A549 (cell line): ENCODE measurements around the gene LDAF1. TPM values are rescaled to one million over a fixed set of nuclear protein-coding genes. Genes with fewer than 3 reads are reported as not detected.

ENCODE experiments used
- ATAC-seq, 2 experiments: fragments of 200-7000 bp in 1 of 2; fragments of >200 bp in 1 of 2; cut with Nextera tagmentation in 1 of 2; cut with Tn5 transposase in 1 of 2; 3 replicates each; pipeline versions ENCODE4 v1.8.0 to v1.9.1; 2018 to 2020; ENCODE audit warnings: mild to moderate bottlenecking in 1 of 2, moderate library complexity in 1 of 2
- CTCF ChIA-PET: fragments of 300-600 bp; sonication (Branson Sonifier 250); formaldehyde crosslinking; extraction: SDS; loops from one replicate; lab custom pipeline; 2021; ENCODE audit warnings: antibody characterized with exemption, inconsistent platforms; lab: Yijun Ruan, JAX
- POLR2A ChIA-PET: fragments of 350-600 bp; formaldehyde crosslinking; extraction: SDS; loops from one replicate; lab custom pipeline; 2021; ENCODE audit warnings: antibody characterized with exemption, inconsistent platforms; lab: Yijun Ruan, JAX
- DNase-seq, 2 experiments: peaks; one replicate each; pipeline versions ENCODE4 v3.0.0 to v3.0.0-alpha.2; 2011 to 2016; ENCODE audit warnings: low read depth in 1 of 2, low spot score in 1 of 2
- FAIRE-seq: peaks from 2 replicates; lab custom pipeline; 2011; peaks lifted over from hg19 to GRCh38; lab: Jason Lieb, UNC
- H3K27ac ChIP-seq, 2 experiments: fragments of >200 bp; sonication (Bioruptor Twin); formaldehyde crosslinking; 3 replicates each; pipeline ENCODE4 v1.5.1; 2016 to 2017
- H3K4me1 ChIP-seq: fragments of >200 bp; sonication (Bioruptor Twin); formaldehyde crosslinking; 3 replicates; pipeline ENCODE4 v1.6.1; 2016
- H3K4me2 ChIP-seq: fragments of >200 bp; sonication (Bioruptor Twin); formaldehyde crosslinking; 3 replicates; pipeline ENCODE4 v1.6.1; 2016
- H3K4me3 ChIP-seq: fragments of >200 bp; sonication (Bioruptor Twin); formaldehyde crosslinking; 3 replicates; pipeline ENCODE4 v1.5.1; 2016
- H3K9me3 ChIP-seq: fragments of >200 bp; sonication (Bioruptor Twin); formaldehyde crosslinking; 3 replicates; pipeline ENCODE4 v1.6.1; 2016
- BCL3 ChIP-seq: fragments of >200 bp; sonication (Bioruptor Twin); formaldehyde crosslinking; IDR thresholded peaks from 3 replicates; pipeline ENCODE4 v1.6.1; 2016
- BHLHE40 ChIP-seq: IDR thresholded peaks from 2 replicates; pipeline ENCODE4 v1.6.1; 2012; ENCODE audit warnings: low read depth, low read length, inconsistent platforms
- CBX2 ChIP-seq: fragments of 200-600 bp; sonication (generic); IDR thresholded peaks from 2 replicates; pipeline ENCODE4 v1.6.1; 2016; ENCODE audit warnings: low read depth, mild to moderate bottlenecking, borderline replicate concordance
- CBX8 ChIP-seq: fragments of 200-600 bp; sonication (generic); IDR thresholded peaks from 2 replicates; pipeline ENCODE4 v1.6.1; 2016
- CEBPB ChIP-seq, 2 experiments: fragments of >200 bp in 1 of 2; sonication (Bioruptor Twin) in 1 of 2; formaldehyde crosslinking in 1 of 2; IDR thresholded peaks; 2 replicates each; pipeline ENCODE4 v1.6.1; 2012 to 2016
- CHD2 ChIP-seq: fragments of 150-350 bp; IDR thresholded peaks from 2 replicates; pipeline ENCODE4 v1.6.1; 2014; ENCODE audit warnings: low read length; ENCODE audit not compliant: partially characterized antibody
- CHD4 ChIP-seq: fragments of 200-600 bp; sonication (generic); IDR thresholded peaks from 2 replicates; pipeline ENCODE4 v1.6.1; 2016; ENCODE audit warnings: antibody characterized with exemption, mild to moderate bottlenecking, borderline replicate concordance
- EP300 ChIP-seq, 2 experiments: fragments of >200 bp; sonication (Bioruptor Twin); formaldehyde crosslinking; IDR thresholded peaks; 2 replicates in 1 of 2; 3 replicates in 1 of 2; pipeline ENCODE4 v1.6.1; 2016 to 2017
- FOSL2 ChIP-seq, 2 experiments: fragments of 450-650 bp in 1 of 2; fragments of >200 bp in 1 of 2; sonication (Bioruptor Twin) in 1 of 2; formaldehyde crosslinking; IDR thresholded peaks; 2 replicates each; pipeline versions ENCODE4 v1.5.0 to v1.6.1; 2016 to 2020; ENCODE audit warnings: mild to moderate bottlenecking in 1 of 2, moderate library complexity in 1 of 2
- HEYL ChIP-seq: fragments of 250-450 bp; sonication (Bioruptor Pico); IDR thresholded peaks from 2 replicates; pipeline ENCODE4 v1.8.0; 2021; ENCODE audit warnings: mild to moderate bottlenecking, moderate library complexity
- HMGXB4 ChIP-seq: fragments of 250-450 bp; sonication (Bioruptor Pico); IDR thresholded peaks from 2 replicates; pipeline ENCODE4 v1.5.0; 2021; ENCODE audit warnings: mild to moderate bottlenecking, moderate library complexity, borderline replicate concordance
- HOXA7 ChIP-seq: fragments of 250-450 bp; sonication (Bioruptor Pico); IDR thresholded peaks from 2 replicates; pipeline ENCODE4 v1.5.0; 2020; ENCODE audit warnings: mild to moderate bottlenecking, moderate library complexity
- JUNB ChIP-seq: fragments of >200 bp; sonication (Bioruptor Twin); formaldehyde crosslinking; IDR thresholded peaks from 2 replicates; pipeline ENCODE4 v1.6.1; 2016
- KDM1A ChIP-seq: fragments of 200-600 bp; sonication (generic); IDR thresholded peaks from 2 replicates; pipeline ENCODE4 v1.6.1; 2016; ENCODE audit warnings: low read depth, mild to moderate bottlenecking
- KDM5A ChIP-seq: fragments of 200-600 bp; sonication (generic); IDR thresholded peaks from 2 replicates; pipeline ENCODE4 v1.6.1; 2016; ENCODE audit warnings: antibody characterized with exemption, mild to moderate bottlenecking
- MAFK ChIP-seq: fragments of 450-650 bp; IDR thresholded peaks from 2 replicates; pipeline ENCODE4 v1.6.1; 2014; ENCODE audit not compliant: partially characterized antibody
- TFCP2L1 ChIP-seq: fragments of 250-450 bp; sonication (Bioruptor Pico); IDR thresholded peaks from 2 replicates; pipeline ENCODE4 v1.5.0; 2021; ENCODE audit warnings: mild to moderate bottlenecking
- USF2 ChIP-seq: fragments of 450-650 bp; IDR thresholded peaks from 2 replicates; pipeline ENCODE4 v1.6.1; 2014; ENCODE audit warnings: antibody characterized with exemption
- ZNF302 ChIP-seq: fragments of 250-450 bp; sonication (Bioruptor Pico); IDR thresholded peaks from 2 replicates; pipeline ENCODE4 v1.9.0; 2021; ENCODE audit warnings: inconsistent platforms, mild to moderate bottlenecking, moderate library complexity
- ZSCAN20 ChIP-seq: fragments of 250-450 bp; sonication (Bioruptor Pico); IDR thresholded peaks from 2 replicates; pipeline ENCODE4 v1.8.0; 2022; ENCODE audit warnings: mild to moderate bottlenecking, moderate library complexity
- WGBS: methylation state at CpG from one replicate; pipeline ENCODE4 v1.1.6; 2017; ENCODE audit errors: missing lambda C conversion rate; 5-methylcytosine and 5-hydroxymethylcytosine counted together
- polyA plus RNA-seq, 4 experiments: library from polyadenylated mRNA; depleted of rRNA in 3 of 4; stranded (reverse); fragments of >200 nt; fragmentation: RNase III in 1 of 4; extraction: RNeasy Plus Mini Kit Qiagen cat#74134 plus additional on column Dnase treatment in 1 of 4; gene quantifications; 2 replicates in 3 of 4; 3 replicates in 1 of 4; pipeline ENCODE4 v1.2.3, GENCODE V29; 2011 to 2017

LDAF1 gene
- polyA plus RNA-seq, 2 of the 4 experiments (the other 2 are of a cell fraction) = 13.8 to 14.4 TPM

GRCh38 chr16:21125191-21125590, 33.3 kb upstream of the LDAF1 start:
- CTCF ChIA-PET = interaction anchor here (0.8 to 2.4 kb wide), 2 partner anchors 32 to 41 kb away, joined by 3 to 7 read pairs; no protein-coding TSS in a partner anchor

GRCh38 chr16:21126518-21126917, 32.0 kb upstream of the LDAF1 start:
- FAIRE-seq = no peak
- TF ChIP-seq KDM1A (no peak), ZSCAN20 (no peak), HEYL (CRISPR knock-in tag) (no peak), BHLHE40 (no peak), EP300 (IDR thresholded peaks at IDR 0.05) (no peak), HMGXB4 (CRISPR knock-in tag) (no peak), KDM5A (no peak), CBX2 (no peak), CHD4 (no peak), BCL3 (no peak), FOSL2 (IDR thresholded peaks at IDR 0.05) (no peak), FOSL2 (CRISPR knock-in tag; IDR thresholded peaks at IDR 0.05) (no peak), ZNF302 (CRISPR knock-in tag) (no peak), MAFK (no peak)
- ATAC-seq = no peak
- no peak overlapping the region for H3K4me3 ChIP-seq
- POLR2A ChIA-PET = no interaction called here
- 57% methylated on average over 7 of the region's 7 CpGs for WGBS
- no peak for DNase-seq
- H3K4me1 ChIP-seq = no peaks in the 10 kb centered on the region
- CTCF ChIA-PET = interaction anchor here (2.4 kb wide), 1 partner anchor 42 kb away, joined by 7 read pairs; no protein-coding TSS in a partner anchor
- no peak overlapping the region for H3K27ac ChIP-seq
- H3K4me2 ChIP-seq = no peak overlapping the region
- no peaks in the 10 kb centered on the region for H3K9me3 ChIP-seq

More at GRCh38 chr16:21125191-21125590, 33.3 kb upstream of the LDAF1 start:
- 58% methylated on average over 7 of the region's 7 CpGs for WGBS
- FAIRE-seq = no peak
- no peak for DNase-seq
- Histone ChIP-seq H3K27ac (no peak overlapping the region), H3K9me3 (no peaks in the 10 kb centered on the region), H3K4me2 (no peak overlapping the region)
- TF ChIP-seq HMGXB4 (CRISPR knock-in tag) = no peak
- TF ChIP-seq HOXA7 (CRISPR knock-in tag) = no peak
- no peak for TF ChIP-seq CEBPB (IDR thresholded peaks at IDR 0.05)
- no peak for TF ChIP-seq CHD2
- TF ChIP-seq CBX8 = no peak
- TF ChIP-seq TFCP2L1 (CRISPR knock-in tag) = no peak
- no peak for TF ChIP-seq HEYL (CRISPR knock-in tag)
- no peak for TF ChIP-seq FOSL2 (IDR thresholded peaks at IDR 0.05)
- no peak for TF ChIP-seq FOSL2 (CRISPR knock-in tag; IDR thresholded peaks at IDR 0.05)
- no peak for TF ChIP-seq JUNB
- TF ChIP-seq, all 56 proteins: peak for 0
- ATAC-seq = no peak
- POLR2A ChIA-PET = no interaction called here
- Histone ChIP-seq H3K4me3 (no peak overlapping the region), H3K4me1 (no peaks in the 10 kb centered on the region)

- FAIRE-seq (no peak), DNase-seq (no peak), ATAC-seq (no peak; a peak in 1 of 6 replicates)
- Histone ChIP-seq H3K4me1 (no peaks in the 10 kb centered on the region), H3K27ac (no peak overlapping the region), H3K4me3 (no peak overlapping the region), H3K9me3 (no peaks in the 10 kb centered on the region), H3K4me2 (no peak overlapping the region)
- no peak for TF ChIP-seq USF2
- 60% methylated on average over 5 of the region's 6 CpGs for whole genome bisulfite sequencing
- ChIA-PET POLR2A (no interaction called here), CTCF (no interaction called here)
These were observed 29.5 kb upstream of the LDAF1 start for GRCh38 chr16:21128991-21129390.
